Neutrophil (primary cell): ENCODE data around the gene CEP55.

ENCODE experiments used
- H3K27ac ChIP-seq: fragments of 200-600 bp; sonication (generic); 2 replicates; pipeline ENCODE4 v1.5.1; 2016; ENCODE audit warnings: mild to moderate bottlenecking, moderate library complexity
- H3K27me3 ChIP-seq: fragments of 200-600 bp; sonication (generic); 2 replicates; pipeline ENCODE4 v1.6.0; 2016; ENCODE audit warnings: mild to moderate bottlenecking
- H3K36me3 ChIP-seq: fragments of 200-600 bp; sonication (generic); 2 replicates; pipeline ENCODE4 v1.5.1; 2017
- H3K4me1 ChIP-seq, 2 experiments: fragments of 200-600 bp in 1 of 2; sonication (generic) in 1 of 2; 1 replicate in 1 of 2; 2 replicates in 1 of 2; pipeline versions ENCODE4 v1.5.1 to v1.6.1; 2013 to 2016; ENCODE audit warnings: low read depth in 1 of 2, low read length in 1 of 2, mild to moderate bottlenecking in 1 of 2, moderate library complexity in 1 of 2; ENCODE audit not compliant: control insufficient read depth in 1 of 2, insufficient read depth in 1 of 2
- H3K4me3 ChIP-seq, 2 experiments: fragments of 200-600 bp in 1 of 2; sonication (generic) in 1 of 2; 1 replicate in 1 of 2; 2 replicates in 1 of 2; pipeline ENCODE4 v1.5.1; 2013 to 2016; ENCODE audit warnings: low read depth in 1 of 2, low read length in 1 of 2, mild to moderate bottlenecking in 1 of 2, moderate library complexity in 1 of 2
- H3K9me3 ChIP-seq: fragments of 200-600 bp; sonication (generic); 2 replicates; pipeline ENCODE4 v1.5.1; 2016
- CTCF ChIP-seq: fragments of 200-600 bp; sonication (generic); IDR thresholded peaks from 2 replicates; pipeline ENCODE4 v1.5.1; 2016; ENCODE audit warnings: antibody characterized with exemption

Gene CEP55

GRCh38 chr10:93547522-93547921, 51.1 kb downstream of the CEP55 start:
- Histone ChIP-seq H3K4me1 (no peaks in the 10 kb centered on the region), H3K4me3 (no peak overlapping the region), H3K27ac (no peak overlapping the region), H3K27me3 (peaks cover 4% of the 10 kb centered on the region), H3K9me3 (no peaks in the 10 kb centered on the region), H3K36me3 (no peaks in the 10 kb centered on the region)
- TF ChIP-seq CTCF: no peak

- H3K9me3 ChIP-seq: no peaks in the 10 kb centered on the region
- no peaks in the 10 kb centered on the region for H3K36me3 ChIP-seq
- no peaks in the 10 kb centered on the region for H3K4me1 ChIP-seq
- H3K27ac ChIP-seq: no peak overlapping the region
- H3K4me3 ChIP-seq: no peak overlapping the region
- H3K27me3 ChIP-seq: peaks cover 4% of the 10 kb centered on the region
- TF ChIP-seq CTCF: no peak
Measured at GRCh38 chr10:93548376-93549071, 52.1 kb downstream of the CEP55 start.

- H3K4me3 ChIP-seq: no peak overlapping the region
- H3K36me3 ChIP-seq: no peaks in the 10 kb centered on the region
- H3K9me3 ChIP-seq: no peaks in the 10 kb centered on the region
- H3K27me3 ChIP-seq: no peaks in the 10 kb centered on the region
- H3K4me1 ChIP-seq: no peaks in the 10 kb centered on the region
- H3K27ac ChIP-seq: no peak overlapping the region
- TF ChIP-seq CTCF: no peak
Measured at GRCh38 chr10:93550606-93551005, 54.2 kb downstream of the CEP55 start.

- Histone ChIP-seq H3K4me3 (no peak overlapping the region), H3K36me3 (no peaks in the 10 kb centered on the region), H3K9me3 (no peaks in the 10 kb centered on the region), H3K27me3 (no peaks in the 10 kb centered on the region), H3K4me1 (no peaks in the 10 kb centered on the region), H3K27ac (no peak overlapping the region)
- TF ChIP-seq CTCF: no peak
Measured at GRCh38 chr10:93552780-93553179, 56.4 kb downstream of the CEP55 start.

- Histone ChIP-seq H3K4me3 (no peak overlapping the region), H3K4me1 (no peaks in the 10 kb centered on the region), H3K9me3 (no peaks in the 10 kb centered on the region), H3K36me3 (no peaks in the 10 kb centered on the region), H3K27ac (no peak overlapping the region), H3K27me3 (no peaks in the 10 kb centered on the region)
- no peak for TF ChIP-seq CTCF
Measured at GRCh38 chr10:93553482-93554315, 57.3 kb downstream of the CEP55 start.
